Keratinocyte (primary cell): ENCODE measurements around the gene TNIK. TPM values are rescaled to one million over a fixed set of nuclear protein-coding genes. Genes with fewer than 3 reads are reported as not detected.

ENCODE experiments used
- DNase-seq: peaks from one replicate; pipeline ENCODE4 v3.0.0-alpha.2; 2011; ENCODE audit warnings: low read depth, missing footprints, low spot score
- FAIRE-seq: peaks from 2 replicates; lab custom pipeline; 2011; peaks lifted over from hg19 to GRCh38; lab: Jason Lieb, UNC
- H2AFZ ChIP-seq: 2 replicates; pipeline ENCODE4 v1.6.0; 2012; ENCODE audit warnings: low read length, control low read depth, inconsistent platforms; ENCODE audit not compliant: control insufficient read depth
- H3K27ac ChIP-seq: 2 replicates; pipeline ENCODE4 v1.5.1; 2011; ENCODE audit warnings: low read length; ENCODE audit not compliant: control insufficient read depth, insufficient read depth
- H3K27me3 ChIP-seq: 3 replicates; pipeline ENCODE4 v1.6.0; 2011; ENCODE audit warnings: low read length; ENCODE audit not compliant: control insufficient read depth, insufficient read depth; ENCODE audit errors: extremely low read depth
- H3K36me3 ChIP-seq, 2 experiments: 2 replicates in 1 of 2; 3 replicates in 1 of 2; pipeline ENCODE4 v1.5.1; 2011; ENCODE audit warnings: low read length in 2 of 2, mild to moderate bottlenecking in 1 of 2; ENCODE audit not compliant: control insufficient read depth in 2 of 2, insufficient read depth in 2 of 2; ENCODE audit errors: extremely low read depth in 1 of 2
- H3K4me1 ChIP-seq: 3 replicates; pipeline ENCODE4 v1.5.1; 2011; ENCODE audit warnings: low read length; ENCODE audit not compliant: control insufficient read depth, insufficient read depth; ENCODE audit errors: extremely low read depth
- H3K4me2 ChIP-seq: 3 replicates; pipeline ENCODE4 v1.6.0; 2011; ENCODE audit warnings: low read depth, low read length; ENCODE audit not compliant: control insufficient read depth, insufficient read depth; ENCODE audit errors: extremely low read depth
- H3K4me3 ChIP-seq, 3 experiments: fragments of 200-600 bp in 1 of 3; sonication (generic) in 1 of 3; 2 replicates in 2 of 3; 3 replicates in 1 of 3; pipeline ENCODE4 v1.5.1; 2011 to 2016; ENCODE audit warnings: low read length in 3 of 3, mild to moderate bottlenecking in 3 of 3, control low read depth in 2 of 3, inconsistent platforms in 1 of 3, low read depth in 1 of 3, mixed read lengths in 1 of 3, mixed run types in 1 of 3, moderate library complexity in 1 of 3; ENCODE audit not compliant: control insufficient read depth in 2 of 3, insufficient read depth in 2 of 3; ENCODE audit errors: extremely low read depth in 1 of 3
- H3K79me2 ChIP-seq: 2 replicates; pipeline ENCODE4 v1.6.0; 2012; ENCODE audit warnings: low read length; ENCODE audit not compliant: control insufficient read depth, insufficient read depth
- H3K9ac ChIP-seq: 3 replicates; pipeline ENCODE4 v1.6.0; 2011; ENCODE audit warnings: low read length; ENCODE audit not compliant: control insufficient read depth, insufficient read depth; ENCODE audit errors: extremely low read depth
- H3K9me1 ChIP-seq: 3 replicates; pipeline ENCODE4 v1.6.0; 2011; ENCODE audit warnings: low read length; ENCODE audit not compliant: control insufficient read depth, insufficient read depth; ENCODE audit errors: extremely low read depth
- H3K9me3 ChIP-seq: 2 replicates; pipeline ENCODE4 v1.5.1; 2012; ENCODE audit warnings: low read depth, low read length; ENCODE audit not compliant: control insufficient read depth
- H4K20me1 ChIP-seq: 3 replicates; pipeline ENCODE4 v1.6.0; 2011; ENCODE audit warnings: low read length; ENCODE audit not compliant: control insufficient read depth, insufficient read depth; ENCODE audit errors: extremely low read depth
- EZH2 ChIP-seq: IDR thresholded peaks from one replicate; pipeline ENCODE4 v1.6.1; 2012; ENCODE audit warnings: inconsistent platforms, mild to moderate bottlenecking, low read length, moderate library complexity
- dilution Hi-C: fragments of 300-500 bp; cut with MboI; formaldehyde crosslinking; loops from one replicate; pipeline ENCODE4 v1.7.0; 2020; ENCODE audit warnings: low sequenced_read_pairs; ENCODE audit not compliant: extremely low pct_ligation_motif_present
- polyA plus RNA-seq, 5 experiments: library from polyadenylated mRNA; depleted of rRNA in 3 of 5; stranded (reverse) in 3 of 5; stranded (forward) in 1 of 5; unstranded in 1 of 5; fragments of >200 nt; gene quantifications; 1 replicate in 1 of 5; 2 replicates in 3 of 5; 3 replicates in 1 of 5; pipeline versions ENCODE4 v1.2.1 to v1.2.3, GENCODE V29; 2011 to 2012; ENCODE audit warnings: missing spikeins in 2 of 5, low read depth in 1 of 5, low replicate concordance in 1 of 5
- TF ChIP-seq, protein P1 (sequence below), 3 experiments: IDR thresholded peaks in 1 of 3; conservative IDR thresholded peaks in 1 of 3; optimal IDR thresholded peaks in 1 of 3; 2 replicates in 2 of 3; 3 replicates in 1 of 3; pipeline versions ENCODE3 to v1.5.1; 2011; ENCODE audit warnings: low read length in 3 of 3, mild to moderate bottlenecking in 3 of 3, moderate library complexity in 2 of 3, control low read depth in 1 of 3, inconsistent platforms in 1 of 3; ENCODE audit not compliant: insufficient read depth in 2 of 3; ENCODE audit errors: extremely low read depth in 1 of 3

Gene TNIK
- polyA plus RNA-seq, 1 donor (not counting 4 experiments of a cell fraction or from before 2014, with no cell fraction given) = 4.4 TPM

GRCh38 chr3:171186817-171187500 lies 273.2 kb downstream of the TNIK start:
- H3K4me1 ChIP-seq = peaks cover 10% of the 10 kb centered on the region
- H3K9me3 ChIP-seq = no peaks in the 10 kb centered on the region
- H3K4me2 ChIP-seq = no peak overlapping the region
- DNase-seq (no peak), FAIRE-seq (no peak)
- no peak overlapping the region for H3K9ac ChIP-seq
- no peak for TF ChIP-seq EZH2
- H3K36me3 ChIP-seq = no peaks in the 10 kb centered on the region
- no peaks in the 10 kb centered on the region for H3K9me1 ChIP-seq
- dilution Hi-C loops = no loop called here
- H3K4me3 ChIP-seq = no peak overlapping the region
- H3K27me3 ChIP-seq = no peaks in the 10 kb centered on the region
- no peaks in the 10 kb centered on the region for H3K79me2 ChIP-seq
- no peaks in the 10 kb centered on the region for H4K20me1 ChIP-seq
- no peak overlapping the region for H2AFZ ChIP-seq
- H3K27ac ChIP-seq = no peak overlapping the region

- no peaks in the 10 kb centered on the region for H3K79me2 ChIP-seq
- H3K9me1 ChIP-seq = no peaks in the 10 kb centered on the region
- H3K27me3 ChIP-seq = no peaks in the 10 kb centered on the region
- H3K27ac ChIP-seq = no peak overlapping the region
- no peaks in the 10 kb centered on the region for H3K36me3 ChIP-seq
- H2AFZ ChIP-seq = no peak overlapping the region
- dilution Hi-C loops = no loop called here
- DNase-seq (no peak), FAIRE-seq (no peak)
- no peak overlapping the region for H3K4me3 ChIP-seq
- H4K20me1 ChIP-seq = no peaks in the 10 kb centered on the region
- no peaks in the 10 kb centered on the region for H3K9me3 ChIP-seq
- peaks cover 12% of the 10 kb centered on the region for H3K4me1 ChIP-seq
- H3K9ac ChIP-seq = no peak overlapping the region
- TF ChIP-seq EZH2 = no peak
- no peak overlapping the region for H3K4me2 ChIP-seq
These were observed 273.8 kb downstream of the TNIK start for GRCh38 chr3:171186383-171186782.

GRCh38 chr3:171185959-171186358 lies 274.2 kb downstream of the TNIK start:
- DNase-seq = no peak
- Histone ChIP-seq H2AFZ (no peak overlapping the region), H3K4me3 (no peak overlapping the region), H3K4me2 (no peak overlapping the region), H3K27me3 (no peaks in the 10 kb centered on the region), H3K4me1 (peaks cover 12% of the 10 kb centered on the region), H3K9ac (no peak overlapping the region), H3K36me3 (no peaks in the 10 kb centered on the region), H3K27ac (no peak overlapping the region), H3K79me2 (no peaks in the 10 kb centered on the region), H3K9me1 (no peaks in the 10 kb centered on the region), H3K9me3 (no peaks in the 10 kb centered on the region), H4K20me1 (no peaks in the 10 kb centered on the region)
- FAIRE-seq = no peak
- no peak for TF ChIP-seq EZH2
- TF ChIP-seq, protein P1, sequence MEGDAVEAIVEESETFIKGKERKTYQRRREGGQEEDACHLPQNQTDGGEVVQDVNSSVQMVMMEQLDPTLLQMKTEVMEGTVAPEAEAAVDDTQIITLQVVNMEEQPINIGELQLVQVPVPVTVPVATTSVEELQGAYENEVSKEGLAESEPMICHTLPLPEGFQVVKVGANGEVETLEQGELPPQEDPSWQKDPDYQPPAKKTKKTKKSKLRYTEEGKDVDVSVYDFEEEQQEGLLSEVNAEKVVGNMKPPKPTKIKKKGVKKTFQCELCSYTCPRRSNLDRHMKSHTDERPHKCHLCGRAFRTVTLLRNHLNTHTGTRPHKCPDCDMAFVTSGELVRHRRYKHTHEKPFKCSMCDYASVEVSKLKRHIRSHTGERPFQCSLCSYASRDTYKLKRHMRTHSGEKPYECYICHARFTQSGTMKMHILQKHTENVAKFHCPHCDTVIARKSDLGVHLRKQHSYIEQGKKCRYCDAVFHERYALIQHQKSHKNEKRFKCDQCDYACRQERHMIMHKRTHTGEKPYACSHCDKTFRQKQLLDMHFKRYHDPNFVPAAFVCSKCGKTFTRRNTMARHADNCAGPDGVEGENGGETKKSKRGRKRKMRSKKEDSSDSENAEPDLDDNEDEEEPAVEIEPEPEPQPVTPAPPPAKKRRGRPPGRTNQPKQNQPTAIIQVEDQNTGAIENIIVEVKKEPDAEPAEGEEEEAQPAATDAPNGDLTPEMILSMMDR (optimal IDR thresholded peaks at IDR 0.05 in 1 of 3, IDR thresholded peaks at IDR 0.05 in 1 of 3, conservative IDR thresholded peaks at IDR 0.05 in 1 of 3; ENCODE audit: extremely low read depth in 1 of 3, insufficient read depth in 2 of 3, low read length in 3 of 3) = no peak
- dilution Hi-C loops = no loop called here
